Left renal cortex interstitium (tissue), 4 donors: ENCODE measurements around the gene MCF2L. TPM values are rescaled to one million over a fixed set of nuclear protein-coding genes. Genes with fewer than 3 reads are reported as not detected.
"Not testable (repeated sequence)": the region's sequence is repeated elsewhere in the genome, so short reads cannot be mapped to it uniquely, and the experiment has no call there.

ENCODE experiments used
- DNase-seq, 4 donors: peaks; one replicate each; pipeline ENCODE4 v3.0.0-alpha.2; 2013; ENCODE audit warnings: low read depth in 4 of 4, low spot score in 2 of 4, missing footprints in 1 of 4
- polyA plus RNA-seq, 4 donors: library from polyadenylated mRNA; unstranded; fragments of 120-200 nt; gene quantifications; one replicate each; pipeline ENCODE4 v1.2.1, GENCODE V29; 2013; ENCODE audit not compliant: insufficient read length in 4 of 4

Gene MCF2L
- polyA plus RNA-seq, 4 donors = 23.3 to 45.1 (median 38.1) TPM

DNA sequence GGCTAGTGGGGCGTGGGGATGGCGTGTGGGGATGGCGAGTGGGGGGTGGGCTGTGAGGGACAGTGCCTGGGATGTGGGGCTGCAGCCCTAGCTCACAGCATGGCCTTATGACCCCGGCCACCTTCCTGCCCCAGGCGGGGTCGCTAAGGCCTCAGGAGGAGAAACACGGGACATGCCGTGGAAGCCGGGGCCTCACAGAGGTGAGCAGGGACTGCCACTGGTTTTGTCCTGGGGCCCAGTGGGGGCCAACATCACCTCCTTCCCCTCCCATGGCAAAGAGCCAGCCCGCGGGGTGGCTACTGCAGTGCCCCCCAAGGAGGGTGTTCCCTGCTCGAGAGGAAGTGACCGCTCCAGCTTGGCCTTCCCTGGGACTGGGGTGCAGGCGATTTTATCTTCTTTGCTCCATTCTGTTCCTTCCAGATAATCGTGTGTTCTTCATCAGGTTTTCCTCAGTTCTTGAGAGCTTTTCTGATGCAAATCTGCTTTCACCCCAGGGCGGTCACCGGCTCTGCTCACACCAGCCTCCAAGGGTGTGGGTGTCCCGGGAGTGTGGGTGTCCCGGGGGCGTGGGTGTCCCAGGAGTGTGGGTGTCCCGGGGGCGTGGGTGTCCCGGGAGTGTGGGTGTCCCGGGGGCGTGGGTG lies 137.8 kb downstream of the MCF2L start:
- DNase-seq = no peak

DNA sequence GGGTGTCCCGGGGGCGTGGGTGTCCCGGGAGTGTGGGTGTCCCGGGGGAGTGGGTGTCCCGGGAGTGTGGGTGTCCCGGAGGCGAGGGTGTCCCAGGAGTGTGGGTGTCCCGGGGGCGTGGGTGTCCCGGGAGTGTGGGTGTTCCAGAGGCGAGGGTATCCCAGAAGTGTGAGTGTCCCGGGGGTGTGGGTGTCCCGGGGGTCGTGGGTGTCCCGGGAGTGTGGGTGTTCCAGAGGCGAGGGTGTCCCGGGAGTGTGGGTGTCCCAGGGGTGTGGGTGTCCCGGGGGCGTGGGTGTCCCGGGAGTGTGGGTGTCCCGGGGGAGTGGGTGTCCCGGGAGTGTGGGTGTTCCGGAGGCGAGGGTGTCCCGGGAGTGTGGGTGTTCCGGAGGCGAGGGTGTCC lies 139.5 kb downstream of the MCF2L start:
- DNase-seq = not testable (repeated sequence)

DNA sequence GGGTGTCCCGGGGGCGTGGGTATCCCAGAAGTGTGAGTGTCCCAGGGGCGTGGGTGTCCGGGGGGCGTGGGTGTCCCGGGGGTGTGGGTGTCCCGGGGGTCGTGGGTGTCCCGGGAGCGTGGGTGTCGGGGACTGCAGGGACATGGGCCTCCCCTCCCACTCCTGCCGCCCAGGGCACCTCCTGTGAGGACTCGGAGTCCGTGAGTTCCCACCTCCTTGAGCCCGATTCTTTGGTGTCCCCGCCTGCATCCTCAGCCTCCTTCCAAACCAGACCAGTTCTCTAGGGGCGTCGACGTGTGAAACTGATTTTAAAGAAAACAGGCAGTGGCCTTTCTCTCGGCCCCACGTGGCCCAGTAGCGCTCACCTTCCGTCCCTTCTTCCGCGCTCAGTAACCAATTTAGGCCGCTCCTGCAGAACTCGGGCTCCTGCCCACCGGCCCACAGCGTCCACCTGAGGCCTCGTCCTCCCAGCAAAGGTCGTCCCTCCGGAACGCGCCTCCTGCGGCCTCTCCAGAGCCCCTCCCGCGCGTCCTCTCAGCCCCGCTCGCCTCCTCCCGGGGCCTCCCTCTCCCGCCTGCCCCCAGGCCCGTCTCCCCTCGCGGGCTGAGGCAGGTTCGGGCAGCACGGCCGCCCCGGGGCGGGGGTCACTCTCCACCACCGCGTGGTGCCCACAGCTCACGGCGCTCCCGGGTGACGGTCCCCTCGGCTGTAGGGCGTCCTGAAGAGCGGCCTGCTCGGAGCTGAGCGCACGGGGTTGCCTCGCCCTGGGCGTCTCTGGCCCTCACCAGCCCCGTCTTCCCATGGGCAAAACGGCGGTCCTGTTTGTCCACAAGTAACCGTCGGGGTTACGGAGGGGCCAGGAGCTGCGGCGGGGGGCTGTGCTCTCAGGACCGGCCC lies 140.4 kb downstream of the MCF2L start:
- DNase-seq = no peak

DNA sequence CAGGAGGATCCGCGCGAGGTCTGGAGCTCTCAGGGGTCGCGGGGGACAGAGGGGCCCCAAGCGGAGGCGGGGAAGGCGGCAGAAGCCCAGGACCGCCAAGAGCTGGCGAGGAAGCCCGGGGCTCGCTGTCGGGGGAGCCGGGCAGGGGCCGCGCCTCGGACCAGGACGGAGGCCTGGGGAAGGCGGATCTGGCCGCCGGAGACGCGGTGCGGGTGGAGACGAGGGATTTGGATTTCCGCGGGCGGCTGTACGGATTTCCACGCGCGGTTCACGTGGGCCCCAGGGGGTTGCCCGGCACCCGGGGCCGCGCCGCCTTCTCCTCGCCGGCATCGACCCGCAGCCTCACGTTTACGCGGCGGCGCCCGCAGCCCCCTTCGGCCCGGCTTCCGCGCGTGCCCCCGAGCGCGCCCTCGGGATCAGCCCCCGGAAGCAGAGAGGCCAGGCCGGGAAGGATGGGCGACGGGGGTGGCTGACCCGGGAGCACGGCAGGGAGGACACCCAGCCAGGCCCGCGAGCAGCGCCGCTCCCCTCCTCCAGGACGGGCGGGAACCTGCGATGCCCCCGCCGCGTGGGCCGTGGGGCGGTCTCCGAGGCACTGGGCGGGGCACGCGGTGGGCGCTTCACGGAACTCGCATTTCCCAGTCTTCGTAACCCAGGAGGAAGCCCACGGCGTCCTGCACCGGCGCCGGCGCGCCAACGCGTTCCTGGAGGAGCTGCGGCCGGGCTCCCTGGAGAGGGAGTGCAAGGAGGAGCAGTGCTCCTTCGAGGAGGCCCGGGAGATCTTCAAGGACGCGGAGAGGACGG lies 141.2 kb downstream of the MCF2L start:
- DNase-seq = no peak

DNA sequence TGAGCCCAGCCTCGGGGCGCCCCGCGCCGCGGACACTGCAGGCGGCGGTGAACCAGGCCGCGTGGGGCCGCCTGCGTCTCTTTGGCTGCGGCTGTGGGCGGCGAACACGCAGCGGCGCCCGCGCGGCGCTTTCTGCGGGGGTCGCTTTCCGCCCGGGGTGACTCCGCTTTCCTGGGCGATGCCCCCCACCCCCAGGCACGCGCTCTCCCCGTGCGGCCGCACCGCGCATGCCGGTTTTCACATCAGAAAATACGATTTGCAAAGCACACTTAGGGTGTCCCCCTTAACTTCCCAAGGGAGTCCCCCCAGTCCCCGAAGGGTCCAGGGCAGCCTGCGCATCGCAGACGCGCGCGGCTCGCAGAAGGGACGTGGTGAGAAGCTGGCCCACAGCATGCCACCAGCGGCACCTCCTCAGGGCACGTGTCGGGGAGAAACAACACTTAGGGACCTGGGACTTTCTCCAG lies 141.9 kb downstream of the MCF2L start:
- DNase-seq = no peak

DNA sequence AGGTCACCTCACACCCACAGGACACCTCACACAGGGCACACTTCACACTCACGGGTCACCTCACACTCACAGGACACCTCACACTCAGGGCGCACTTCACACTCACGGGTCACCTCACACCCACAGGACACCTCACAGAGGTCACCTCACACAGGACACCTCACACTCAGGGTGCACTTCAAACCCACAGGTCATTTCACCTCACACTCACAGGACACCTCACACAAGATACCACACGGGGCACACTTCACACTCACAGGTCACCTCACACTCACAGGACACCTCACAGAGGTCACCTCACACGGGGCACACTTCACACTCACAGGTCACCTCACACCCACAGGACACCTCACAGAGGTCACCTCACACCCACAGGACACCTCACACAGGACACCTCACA lies 142.8 kb downstream of the MCF2L start:
- not testable (repeated sequence) for DNase-seq

DNA sequence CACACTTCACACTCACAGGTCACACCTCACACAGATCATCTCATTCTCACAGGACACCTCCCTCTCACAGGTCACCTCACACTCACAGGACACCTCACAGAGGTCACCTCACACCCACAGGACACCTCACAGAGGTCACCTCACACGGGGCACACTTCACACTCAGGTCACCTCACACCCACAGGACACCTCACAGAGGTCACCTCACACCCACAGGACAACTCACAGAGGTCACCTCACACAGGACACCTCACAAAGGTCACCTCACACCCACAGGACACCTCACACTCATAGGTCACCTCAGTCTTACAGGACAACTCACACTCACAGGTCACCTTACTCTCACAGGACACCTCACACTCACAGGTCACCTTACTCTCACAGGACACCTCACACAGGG lies 143.5 kb downstream of the MCF2L start:
- not testable (repeated sequence) for DNase-seq

DNA sequence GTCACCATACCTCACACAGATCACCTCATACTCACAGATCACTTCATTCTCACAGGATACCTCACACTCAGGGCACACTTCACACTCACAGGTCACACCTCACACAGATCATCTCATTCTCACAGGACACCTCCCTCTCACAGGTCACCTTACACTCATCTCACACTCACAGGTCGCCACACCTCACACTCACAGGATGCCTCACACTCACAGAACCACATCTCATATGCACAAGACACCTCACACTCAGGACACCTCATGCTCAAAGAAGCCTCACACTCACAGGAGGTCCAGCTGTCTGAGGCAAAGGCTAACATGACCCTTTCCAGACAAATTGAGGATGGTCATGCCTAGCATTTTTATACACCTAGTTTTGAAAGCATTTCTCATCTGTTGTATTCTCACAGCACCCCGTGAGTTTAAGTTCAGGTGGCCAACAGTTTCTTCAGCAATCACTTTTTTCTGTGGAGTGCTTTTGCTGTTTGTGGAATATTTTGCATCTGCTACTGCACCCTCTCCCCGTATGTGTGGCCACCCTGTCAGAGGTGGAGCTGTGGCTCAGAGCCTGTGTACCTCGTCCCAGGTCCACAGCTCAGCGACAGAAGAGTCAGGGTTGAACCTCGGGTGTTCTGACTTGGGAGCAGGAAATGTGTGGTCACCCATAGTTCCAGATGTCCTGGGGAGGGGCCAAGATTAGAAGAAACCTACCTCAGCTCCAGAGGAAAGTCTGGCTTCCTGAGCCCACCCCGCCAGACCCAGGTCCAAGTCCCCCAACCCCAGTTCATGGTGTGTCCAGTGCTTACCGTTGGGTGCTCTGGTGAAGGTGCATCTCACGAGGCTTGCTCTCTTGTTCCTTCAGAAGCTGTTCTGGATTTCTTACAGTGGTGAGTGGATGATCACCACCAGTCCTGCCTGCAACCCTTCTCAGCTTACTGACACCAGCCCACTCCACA lies 144.2 kb downstream of the MCF2L start:
- no peak for DNase-seq

DNA sequence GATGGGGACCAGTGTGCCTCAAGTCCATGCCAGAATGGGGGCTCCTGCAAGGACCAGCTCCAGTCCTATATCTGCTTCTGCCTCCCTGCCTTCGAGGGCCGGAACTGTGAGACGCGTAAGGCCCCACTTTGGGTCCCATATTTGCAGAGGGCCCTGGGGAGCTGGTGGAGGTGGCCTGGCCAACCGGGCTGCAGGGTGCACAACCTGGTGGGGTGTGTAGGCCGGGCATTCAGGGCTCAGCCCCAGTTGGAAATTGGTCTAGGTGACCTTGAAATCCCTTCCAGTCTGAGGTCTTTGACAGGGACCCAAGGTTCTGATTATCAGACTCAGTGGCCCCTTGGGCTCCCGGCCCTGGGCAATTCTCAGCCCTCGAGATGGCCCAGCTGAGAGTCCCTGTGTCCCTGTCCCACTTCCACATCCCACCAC lies 144.8 kb downstream of the MCF2L start:
- no peak for DNase-seq

DNA sequence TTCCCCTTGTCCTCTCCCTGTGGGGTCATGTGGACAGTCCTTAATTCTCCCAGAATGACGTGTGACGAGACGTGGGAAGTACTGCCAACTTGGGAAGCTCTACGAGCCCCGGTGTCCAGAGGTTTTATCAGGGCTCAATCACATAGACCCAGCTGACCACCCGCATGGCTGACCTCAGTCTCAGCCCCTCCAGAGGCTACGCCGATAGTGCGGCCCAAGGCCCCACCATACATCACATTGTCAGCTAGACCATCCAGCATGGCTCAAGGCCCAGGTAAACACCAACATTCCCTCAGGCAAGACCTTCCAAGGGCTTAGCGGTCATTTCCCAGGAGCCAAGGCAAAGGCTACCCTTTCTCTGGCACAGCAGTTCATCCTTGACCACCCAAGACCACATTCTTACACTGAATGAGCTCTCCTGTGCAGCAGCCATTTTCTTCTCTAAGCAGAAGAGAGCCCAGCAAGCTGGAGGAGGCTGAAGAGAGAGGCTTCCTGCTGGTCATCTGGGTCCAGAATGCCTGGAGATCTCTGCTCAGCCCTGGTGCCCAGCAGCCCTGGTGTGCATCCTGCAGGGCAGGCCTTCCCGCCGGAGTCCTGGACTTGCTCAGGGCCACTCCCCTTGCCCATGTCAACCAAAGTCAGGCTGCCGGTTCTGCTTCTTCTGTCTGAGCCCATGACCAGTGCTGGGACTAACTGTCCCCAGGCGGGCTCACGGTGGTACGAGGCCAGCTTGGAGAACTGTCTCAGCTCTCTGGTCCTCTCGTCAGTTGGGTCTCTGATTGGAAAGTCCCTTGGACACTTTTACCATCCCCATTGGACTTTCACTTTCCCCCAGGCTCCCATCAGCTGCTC lies 145.7 kb downstream of the MCF2L start:
- DNase-seq = no peak

DNA sequence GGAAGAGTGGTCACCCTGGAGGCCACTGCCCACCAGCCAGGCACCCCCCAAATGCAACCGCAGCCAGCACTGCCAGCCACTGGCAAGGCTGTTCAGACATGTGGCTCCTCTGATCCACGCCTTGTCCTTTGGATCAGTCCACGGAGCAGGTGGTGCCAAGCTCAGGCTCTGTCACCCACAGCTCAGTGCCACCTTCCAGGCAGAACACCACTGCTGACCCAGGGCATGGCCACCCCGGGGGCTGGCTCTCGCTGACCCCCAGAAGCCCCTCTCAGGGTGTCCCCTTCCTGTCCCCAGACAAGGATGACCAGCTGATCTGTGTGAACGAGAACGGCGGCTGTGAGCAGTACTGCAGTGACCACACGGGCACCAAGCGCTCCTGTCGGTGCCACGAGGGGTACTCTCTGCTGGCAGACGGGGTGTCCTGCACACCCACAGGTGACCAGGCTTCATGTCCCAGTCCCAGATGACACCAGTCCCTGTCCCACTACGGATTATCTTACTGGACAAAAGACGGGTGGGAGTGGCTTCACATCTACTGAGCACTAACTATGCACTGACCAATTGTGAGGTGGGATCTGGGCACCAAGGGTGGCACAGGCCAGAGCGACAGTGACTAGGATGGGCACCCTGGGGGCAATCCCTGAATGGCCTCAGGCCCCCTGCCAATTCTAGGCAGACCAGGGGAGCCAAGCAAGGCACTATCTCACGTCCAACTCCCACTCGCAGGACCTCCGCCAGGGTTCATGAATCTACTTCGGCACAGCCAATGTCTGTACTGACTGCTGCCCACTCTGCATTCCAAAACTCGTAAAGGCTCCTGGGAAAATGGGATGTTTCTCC lies 146.6 kb downstream of the MCF2L start:
- no peak for DNase-seq

DNA sequence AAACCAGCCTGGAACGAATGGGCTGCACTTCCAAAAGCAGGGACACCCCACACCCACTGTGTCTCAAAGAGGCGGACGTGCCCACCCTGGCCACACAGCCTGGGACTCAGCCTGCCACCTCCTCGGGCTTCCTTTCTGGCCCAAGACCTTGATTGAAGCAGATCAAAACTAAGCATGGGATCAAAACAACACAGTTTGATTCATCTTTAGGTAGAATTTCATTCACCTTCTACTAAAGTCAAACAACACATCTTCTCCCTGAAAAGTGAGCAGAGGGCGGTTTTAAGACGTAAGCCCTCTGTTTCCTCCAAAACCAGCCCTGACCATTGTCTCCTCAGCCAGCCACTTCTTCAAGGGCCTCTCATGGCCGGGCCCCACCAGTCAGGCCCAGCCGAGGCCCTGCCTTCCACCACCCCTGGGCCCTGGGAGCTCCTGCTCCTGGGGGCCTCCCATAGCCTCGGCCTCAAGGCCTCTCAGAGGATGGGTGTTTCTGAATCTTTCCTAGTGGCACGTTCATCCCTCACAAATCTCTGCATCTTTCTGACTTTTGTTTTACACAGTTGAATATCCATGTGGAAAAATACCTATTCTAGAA lies 147.3 kb downstream of the MCF2L start:
- no peak for DNase-seq

DNA sequence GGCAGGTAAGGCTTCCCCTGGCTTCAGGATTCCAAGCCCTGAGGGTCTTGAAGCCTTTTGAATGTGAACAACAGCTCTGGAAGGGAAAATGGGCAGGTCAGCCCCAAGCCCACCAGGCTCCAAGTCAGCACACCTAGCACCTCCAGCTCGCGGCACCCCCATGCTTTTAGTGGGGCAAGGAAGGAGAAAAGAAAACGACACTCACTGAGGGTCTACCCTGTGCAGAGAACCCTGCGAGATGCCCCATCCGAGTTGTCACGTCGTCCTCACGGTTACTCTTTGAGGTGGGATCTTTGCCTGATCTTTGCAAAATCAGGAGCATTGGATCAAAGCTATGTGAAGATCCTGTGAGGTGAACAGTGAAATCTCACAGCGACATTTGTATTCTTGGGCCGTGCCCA lies 147.9 kb downstream of the MCF2L start:
- DNase-seq = no peak

DNA sequence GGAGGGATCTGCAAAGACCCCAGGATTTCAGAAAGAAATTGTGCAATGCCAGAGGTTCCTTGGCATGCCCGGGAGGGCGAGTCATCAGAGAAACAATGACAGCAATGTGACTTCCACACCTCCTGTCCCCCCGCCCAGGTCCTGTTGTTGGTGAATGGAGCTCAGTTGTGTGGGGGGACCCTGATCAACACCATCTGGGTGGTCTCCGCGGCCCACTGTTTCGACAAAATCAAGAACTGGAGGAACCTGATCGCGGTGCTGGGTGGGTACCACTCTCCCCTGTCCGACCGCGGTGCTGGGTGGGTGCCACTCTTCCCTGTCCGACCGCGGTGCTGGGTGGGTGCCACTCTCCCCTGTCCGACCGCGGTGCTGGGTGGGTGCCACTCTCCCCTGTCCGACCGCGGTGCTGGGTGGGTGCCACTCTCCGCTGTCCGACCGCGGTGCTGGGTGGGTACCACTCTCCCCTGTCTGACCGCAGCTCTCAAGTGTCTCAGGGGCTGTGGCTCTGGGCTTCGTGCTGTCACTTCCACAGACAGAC lies 148.4 kb downstream of the MCF2L start:
- DNase-seq = no peak

DNA sequence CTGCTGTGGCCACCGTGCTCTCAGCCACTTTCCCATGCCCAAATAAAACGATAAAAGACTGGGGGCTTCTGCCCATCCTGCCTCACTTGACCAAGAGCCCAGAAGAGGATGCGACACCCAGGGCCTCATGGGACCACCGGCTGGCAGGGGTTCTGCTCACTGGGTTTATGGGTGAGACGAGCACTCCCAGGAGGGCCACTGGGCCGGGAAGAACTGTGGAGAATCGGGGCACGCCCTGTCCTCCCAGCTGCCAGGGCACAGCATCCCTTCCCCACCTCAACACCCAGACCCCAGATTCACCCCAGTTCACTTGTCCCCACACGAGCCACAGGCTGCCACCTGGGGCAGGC lies 148.9 kb downstream of the MCF2L start:
- no peak for DNase-seq

DNA sequence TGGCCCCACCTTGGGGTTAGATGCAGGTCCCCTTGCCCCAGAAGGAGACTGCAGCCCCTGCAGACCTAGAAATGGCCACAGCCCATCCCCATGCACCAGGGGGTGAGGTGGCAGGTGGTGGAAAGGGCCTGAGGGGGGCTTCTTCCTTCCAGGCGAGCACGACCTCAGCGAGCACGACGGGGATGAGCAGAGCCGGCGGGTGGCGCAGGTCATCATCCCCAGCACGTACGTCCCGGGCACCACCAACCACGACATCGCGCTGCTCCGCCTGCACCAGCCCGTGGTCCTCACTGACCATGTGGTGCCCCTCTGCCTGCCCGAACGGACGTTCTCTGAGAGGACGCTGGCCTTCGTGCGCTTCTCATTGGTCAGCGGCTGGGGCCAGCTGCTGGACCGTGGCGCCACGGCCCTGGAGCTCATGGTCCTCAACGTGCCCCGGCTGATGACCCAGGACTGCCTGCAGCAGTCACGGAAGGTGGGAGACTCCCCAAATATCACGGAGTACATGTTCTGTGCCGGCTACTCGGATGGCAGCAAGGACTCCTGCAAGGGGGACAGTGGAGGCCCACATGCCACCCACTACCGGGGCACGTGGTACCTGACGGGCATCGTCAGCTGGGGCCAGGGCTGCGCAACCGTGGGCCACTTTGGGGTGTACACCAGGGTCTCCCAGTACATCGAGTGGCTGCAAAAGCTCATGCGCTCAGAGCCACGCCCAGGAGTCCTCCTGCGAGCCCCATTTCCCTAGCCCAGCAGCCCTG lies 149.4 kb downstream of the MCF2L start:
- no peak for DNase-seq
